ENCODE results near the gene NDUFAF8. TPM values are rescaled to one million over a fixed set of nuclear protein-coding genes. Genes with fewer than 3 reads are reported as not detected.

Gene NDUFAF8
- total RNA-seq, 1 experiment from 2014 or later, result 54.1 TPM

- Mint-ChIP-seq H3K27ac (ENCODE audit: unreplicated experiment) (no peak overlapping the region), H3K4me3 (ENCODE audit: low read depth, unreplicated experiment) (no peak overlapping the region), H3K4me1 (ENCODE audit: low read depth, unreplicated experiment) (no peaks in the 10 kb centered on the region), H3K36me3 (ENCODE audit: insufficient read depth, unreplicated experiment) (peaks cover 71% of the 10 kb centered on the region), H3K9me3 (ENCODE audit: low read depth, unreplicated experiment) (no peaks in the 10 kb centered on the region), H3K27me3 (ENCODE audit: unreplicated experiment) (no peaks in the 10 kb centered on the region)
- CTCF ChIA-PET, result no interaction called here
- no TSS peak for BruUV-seq (replicated peaks)
- intact Hi-C loops (cut with micrococcal nuclease; ENCODE audit: unreplicated experiment), result no loop called here
- DNase-seq, result no peak
- no peak for TF ChIP-seq CTCF (IDR thresholded peaks at IDR 0.05; ENCODE audit: unreplicated experiment)
These were observed 37.7 kb downstream of the NDUFAF8 start for GRCh38 chr17:81276781-81277180.

DNA sequence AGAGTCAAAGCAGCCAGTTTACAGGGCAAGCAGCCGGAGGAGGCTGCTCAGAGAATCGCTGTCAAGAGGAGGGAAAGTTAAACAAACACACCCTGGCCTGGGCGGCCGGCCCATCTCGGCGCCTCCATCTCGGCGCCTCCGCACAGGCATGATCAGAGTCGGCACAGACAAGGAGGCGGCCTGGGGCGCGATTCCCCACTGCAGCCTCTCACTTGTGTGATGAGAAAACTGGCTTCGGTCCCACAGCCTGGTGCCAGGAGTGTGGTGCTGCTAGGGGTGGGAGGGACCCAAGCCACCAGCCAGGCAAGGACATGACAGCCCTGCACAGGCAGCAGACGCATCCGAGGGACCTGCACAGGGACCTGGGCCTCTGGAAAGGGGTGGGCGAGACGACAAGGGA is 38.3 kb downstream of the NDUFAF8 start:
- Mint-ChIP-seq H3K4me3 (ENCODE audit: low read depth, unreplicated experiment) (no peak overlapping the region), H3K27ac (ENCODE audit: unreplicated experiment) (no peak overlapping the region)

DNA sequence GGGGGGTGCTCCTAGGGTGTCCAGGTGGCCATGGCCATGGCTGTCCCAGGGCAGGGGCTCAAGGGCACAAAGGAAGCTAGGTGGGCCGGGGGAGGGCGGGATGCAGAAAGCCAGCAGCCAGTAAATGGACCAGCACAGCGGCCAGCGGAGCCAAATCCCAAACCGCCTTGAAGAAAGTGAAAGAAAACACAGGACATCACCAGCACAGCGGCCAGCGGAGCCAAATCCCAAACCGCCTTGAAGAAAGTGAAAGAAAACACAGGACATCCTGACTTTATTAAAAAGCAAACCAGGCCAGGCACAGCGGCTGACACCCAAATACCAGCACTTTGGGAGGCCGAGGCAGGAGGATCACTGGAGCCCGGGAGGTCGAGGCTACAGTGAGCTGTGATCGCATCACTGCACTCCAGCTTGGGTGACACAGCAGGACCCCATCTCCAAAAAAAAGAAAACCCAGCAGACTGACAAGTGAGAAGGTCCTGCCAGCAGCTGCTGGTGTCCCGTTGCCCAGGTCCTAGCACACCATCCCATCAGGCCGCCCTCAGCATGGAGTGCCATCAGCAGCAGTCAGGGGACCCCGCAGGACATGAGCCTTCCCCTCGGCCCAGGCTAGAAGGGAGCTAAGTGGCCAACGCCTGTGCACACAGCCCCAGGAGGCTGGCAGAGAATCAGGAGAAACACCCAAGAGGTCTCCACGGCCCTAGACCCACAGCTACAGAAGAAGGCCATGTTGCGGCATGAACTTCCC is 39.0 kb downstream of the NDUFAF8 start:
- Mint-ChIP-seq H3K4me3 (ENCODE audit: low read depth, unreplicated experiment) (no peak overlapping the region), H3K9me3 (ENCODE audit: low read depth, unreplicated experiment) (no peaks in the 10 kb centered on the region), H3K27ac (ENCODE audit: unreplicated experiment) (no peak overlapping the region), H3K36me3 (ENCODE audit: insufficient read depth, unreplicated experiment) (peaks cover 66% of the 10 kb centered on the region), H3K4me1 (ENCODE audit: low read depth, unreplicated experiment) (no peaks in the 10 kb centered on the region), H3K27me3 (ENCODE audit: unreplicated experiment) (no peaks in the 10 kb centered on the region)
- no peak for TF ChIP-seq CTCF (IDR thresholded peaks at IDR 0.05; ENCODE audit: unreplicated experiment)
- CTCF ChIA-PET, result no interaction called here
- intact Hi-C loops (cut with micrococcal nuclease; ENCODE audit: unreplicated experiment), result no loop called here
- no TSS peak for BruUV-seq (replicated peaks)
- DNase-seq, result no peak

More for the DNA sequence above, 38.3 kb downstream of the NDUFAF8 start:
- DNase-seq, result no peak
- H3K36me3 Mint-ChIP-seq (ENCODE audit: insufficient read depth, unreplicated experiment), result peaks cover 70% of the 10 kb centered on the region
- H3K27me3 Mint-ChIP-seq (ENCODE audit: unreplicated experiment), result no peaks in the 10 kb centered on the region
- CTCF ChIA-PET, result no interaction called here
- H3K4me1 Mint-ChIP-seq (ENCODE audit: low read depth, unreplicated experiment), result no peaks in the 10 kb centered on the region
- no TSS peak for BruUV-seq (replicated peaks)
- intact Hi-C loops (cut with micrococcal nuclease; ENCODE audit: unreplicated experiment), result no loop called here
- no peak for TF ChIP-seq CTCF (IDR thresholded peaks at IDR 0.05; ENCODE audit: unreplicated experiment)
- H3K9me3 Mint-ChIP-seq (ENCODE audit: low read depth, unreplicated experiment), result no peaks in the 10 kb centered on the region

GRCh38 chr17:81278831-81279230 is 39.7 kb downstream of the NDUFAF8 start:
- CTCF ChIA-PET, result no interaction called here
- intact Hi-C loops (cut with micrococcal nuclease; ENCODE audit: unreplicated experiment), result no loop called here
- Mint-ChIP-seq H3K36me3 (ENCODE audit: insufficient read depth, unreplicated experiment) (peaks cover 62% of the 10 kb centered on the region), H3K4me1 (ENCODE audit: low read depth, unreplicated experiment) (no peaks in the 10 kb centered on the region), H3K27ac (ENCODE audit: unreplicated experiment) (no peak overlapping the region), H3K4me3 (ENCODE audit: low read depth, unreplicated experiment) (no peak overlapping the region), H3K27me3 (ENCODE audit: unreplicated experiment) (no peaks in the 10 kb centered on the region), H3K9me3 (ENCODE audit: low read depth, unreplicated experiment) (no peaks in the 10 kb centered on the region)
- no peak for DNase-seq
- BruUV-seq (replicated peaks), result no TSS peak
- no peak for TF ChIP-seq CTCF (IDR thresholded peaks at IDR 0.05; ENCODE audit: unreplicated experiment)

Measured in Calu3 (cell line).